Fibroblast of upper back skin (primary cell): ENCODE results near the gene AP1G2.

Experiments
- DNase-seq: peaks from one replicate; pipeline ENCODE4 v3.0.0-alpha.2; 2013

The AP1G2 gene

GRCh38 chr14:23569443-23570151, 2.0 kb upstream of the AP1G2 start:
- no peak for DNase-seq

- no peak for DNase-seq
Measured at GRCh38 chr14:23568600-23569331, 1.2 kb upstream of the AP1G2 start.

GRCh38 chr14:23568021-23568599, 519 bp upstream of the AP1G2 start:
- no peak for DNase-seq

GRCh38 chr14:23566778-23567185, 809 bp downstream of the AP1G2 start:
- DNase-seq = peak; percentile 18

- DNase-seq = no peak
Measured at GRCh38 chr14:23566112-23566777, 1.3 kb downstream of the AP1G2 start.

GRCh38 chr14:23565626-23566025, 2.0 kb downstream of the AP1G2 start:
- DNase-seq = no peak

GRCh38 chr14:23564876-23565275, 2.7 kb downstream of the AP1G2 start:
- DNase-seq = no peak

GRCh38 chr14:23564181-23564812, 3.3 kb downstream of the AP1G2 start:
- DNase-seq = no peak

- no peak for DNase-seq
Measured at GRCh38 chr14:23563473-23564180, 4.0 kb downstream of the AP1G2 start.

GRCh38 chr14:23562822-23563472, 4.6 kb downstream of the AP1G2 start:
- peak; percentile 48 for DNase-seq

GRCh38 chr14:23561873-23562821, 5.4 kb downstream of the AP1G2 start:
- DNase-seq = no peak

- no peak for DNase-seq
Measured at GRCh38 chr14:23561259-23561658, 6.3 kb downstream of the AP1G2 start.

GRCh38 chr14:23559926-23560520, 7.6 kb downstream of the AP1G2 start:
- DNase-seq = no peak

GRCh38 chr14:23559010-23559925, 8.3 kb downstream of the AP1G2 start:
- DNase-seq = peak; percentile 53

- DNase-seq = no peak
Measured at GRCh38 chr14:23558346-23559009, 9.1 kb downstream of the AP1G2 start.

GRCh38 chr14:23557946-23558345, 9.6 kb downstream of the AP1G2 start:
- DNase-seq = no peak

- DNase-seq = no peak
Measured at GRCh38 chr14:23557521-23557920, 10.1 kb downstream of the AP1G2 start.

- DNase-seq = no peak
Measured at GRCh38 chr14:23556700-23557440, 10.7 kb downstream of the AP1G2 start.
